DMS79 (cell line): Measurements from ENCODE around the gene ANKRD49.

Experiments
- DNase-seq: peaks from one replicate; lab custom pipeline; 2025; lab: John Stamatoyannopoulos, UW

ANKRD49 gene

GRCh38 chr11:94507485-94507884 lies 13.7 kb downstream of the ANKRD49 start:
- no peak for DNase-seq

- peak; percentile 51 for DNase-seq
These were observed 18.4 kb downstream of the ANKRD49 start, which contains the start of gene C11orf97 for GRCh38 chr11:94511932-94512781. C11orf97 (plus strand) TSS chr11:94512461; CDS start chr11:94512529, 68 bp downstream.

- peak; percentile 59 for DNase-seq
These were observed 19.3 kb downstream of the ANKRD49 start for GRCh38 chr11:94513091-94513490.

GRCh38 chr11:94515398-94515797 lies 21.6 kb downstream of the ANKRD49 start:
- no peak for DNase-seq

GRCh38 chr11:94516725-94517124 lies 22.9 kb downstream of the ANKRD49 start:
- DNase-seq: no peak

GRCh38 chr11:94518300-94518699 lies 24.5 kb downstream of the ANKRD49 start:
- no peak for DNase-seq

GRCh38 chr11:94519478-94520084 lies 25.8 kb downstream of the ANKRD49 start:
- no peak for DNase-seq

GRCh38 chr11:94521684-94522083 lies 27.9 kb downstream of the ANKRD49 start:
- DNase-seq: no peak

- DNase-seq: no peak
These were observed 30.6 kb downstream of the ANKRD49 start for GRCh38 chr11:94524341-94524740.

- peak; percentile 85 for DNase-seq
These were observed 32.0 kb downstream of the ANKRD49 start for GRCh38 chr11:94525546-94526324.

GRCh38 chr11:94526645-94527438 lies 33.1 kb downstream of the ANKRD49 start:
- no peak for DNase-seq

- DNase-seq: no peak
These were observed 34.8 kb downstream of the ANKRD49 start for GRCh38 chr11:94528551-94528950.

GRCh38 chr11:94532211-94532610 lies 38.4 kb downstream of the ANKRD49 start:
- DNase-seq: no peak

GRCh38 chr11:94533206-94533605 lies 39.4 kb downstream of the ANKRD49 start:
- no peak for DNase-seq

- no peak for DNase-seq
These were observed 40.2 kb downstream of the ANKRD49 start for GRCh38 chr11:94533696-94534630.

GRCh38 chr11:94536386-94536785 lies 42.6 kb downstream of the ANKRD49 start:
- no peak for DNase-seq

- no peak for DNase-seq
These were observed 43.3 kb downstream of the ANKRD49 start for GRCh38 chr11:94537031-94537600.

GRCh38 chr11:94539420-94539819 lies 45.6 kb downstream of the ANKRD49 start:
- DNase-seq: no peak

- DNase-seq: peak; percentile 83
These were observed 50.2 kb downstream of the ANKRD49 start, which contains the start of gene FUT4 for GRCh38 chr11:94543695-94544645. FUT4 (plus strand) TSS chr11:94543921; CDS start chr11:94544134, 213 bp downstream.
